Measurements from ENCODE around the gene RIIAD1. TPM values are rescaled to one million over a fixed set of nuclear protein-coding genes. Genes with fewer than 3 reads are reported as not detected.

Gene RIIAD1
- polyA plus RNA-seq, 1 of the 3 experiments (the other 2 are of a cell fraction), result not detected

DNA sequence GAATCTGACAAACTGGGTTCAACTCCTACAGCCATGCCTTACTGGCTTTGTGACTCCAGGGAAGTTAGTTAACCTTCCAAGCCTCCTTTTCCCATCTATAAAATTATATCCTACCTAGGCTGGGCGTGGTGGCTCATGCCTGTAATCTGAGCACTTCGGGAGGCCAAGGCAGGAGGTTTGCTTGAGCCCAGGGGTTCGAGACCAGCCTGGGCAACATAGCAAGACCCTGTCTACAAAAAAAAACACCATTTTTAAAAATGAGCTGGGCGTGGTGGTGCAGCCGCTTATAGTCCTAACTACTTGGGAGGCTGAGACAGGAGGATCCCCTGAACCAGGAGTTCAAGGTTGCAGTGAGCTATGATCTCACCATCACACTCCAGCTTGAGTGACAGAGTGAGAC lies 19.8 kb upstream of the RIIAD1 start:
- Histone ChIP-seq H3K4me1 (ENCODE audit: control insufficient read depth in 1 of 2, insufficient read depth in 2 of 2, low read depth in 1 of 2, low read length in 1 of 2) (no peaks in the 10 kb centered on the region), H3K4me3 (ENCODE audit: low read depth in 2 of 2, low read length in 1 of 2) (no peak overlapping the region), H3F3A (replicated peaks; ENCODE audit: insufficient read depth) (no peaks in the 10 kb centered on the region), H3K79me2 (ENCODE audit: insufficient read depth) (no peaks in the 10 kb centered on the region), H3K27ac (ENCODE audit: low read depth in 2 of 2, low read length in 1 of 2) (no peak overlapping the region), H3K9me3 (no peaks in the 10 kb centered on the region), H3K27me3 (ENCODE audit: insufficient read depth) (no peaks in the 10 kb centered on the region), H2AFZ (ENCODE audit: low read depth) (no peak overlapping the region), H3K9me2 (no peaks in the 10 kb centered on the region), H3K4me2 (no peak overlapping the region), H3K36me3 (replicated peaks in 1 of 2; ENCODE audit: control insufficient read depth in 1 of 2, insufficient read depth in 2 of 2, low read length in 1 of 2) (peaks cover 11 to 41% of the 10 kb centered on the region in 2 experiments), H4K20me1 (ENCODE audit: insufficient read depth) (no peaks in the 10 kb centered on the region), H3K9ac (no peak overlapping the region)
- no peak for DNase-seq
- no peak for TF ChIP-seq EZH2phosphoT487 (IDR thresholded peaks at IDR 0.05; ENCODE audit: borderline replicate concordance, low read depth)
- TF ChIP-seq TEAD4 (IDR thresholded peaks at IDR 0.05; ENCODE audit: borderline replicate concordance, insufficient read depth), result no peak
- no peak for TF ChIP-seq SIN3A (IDR thresholded peaks at IDR 0.05; ENCODE audit: borderline replicate concordance, low read depth, low read length)
- no peak for TF ChIP-seq TCF12 (IDR thresholded peaks at IDR 0.05)
- TF ChIP-seq, protein P1, sequence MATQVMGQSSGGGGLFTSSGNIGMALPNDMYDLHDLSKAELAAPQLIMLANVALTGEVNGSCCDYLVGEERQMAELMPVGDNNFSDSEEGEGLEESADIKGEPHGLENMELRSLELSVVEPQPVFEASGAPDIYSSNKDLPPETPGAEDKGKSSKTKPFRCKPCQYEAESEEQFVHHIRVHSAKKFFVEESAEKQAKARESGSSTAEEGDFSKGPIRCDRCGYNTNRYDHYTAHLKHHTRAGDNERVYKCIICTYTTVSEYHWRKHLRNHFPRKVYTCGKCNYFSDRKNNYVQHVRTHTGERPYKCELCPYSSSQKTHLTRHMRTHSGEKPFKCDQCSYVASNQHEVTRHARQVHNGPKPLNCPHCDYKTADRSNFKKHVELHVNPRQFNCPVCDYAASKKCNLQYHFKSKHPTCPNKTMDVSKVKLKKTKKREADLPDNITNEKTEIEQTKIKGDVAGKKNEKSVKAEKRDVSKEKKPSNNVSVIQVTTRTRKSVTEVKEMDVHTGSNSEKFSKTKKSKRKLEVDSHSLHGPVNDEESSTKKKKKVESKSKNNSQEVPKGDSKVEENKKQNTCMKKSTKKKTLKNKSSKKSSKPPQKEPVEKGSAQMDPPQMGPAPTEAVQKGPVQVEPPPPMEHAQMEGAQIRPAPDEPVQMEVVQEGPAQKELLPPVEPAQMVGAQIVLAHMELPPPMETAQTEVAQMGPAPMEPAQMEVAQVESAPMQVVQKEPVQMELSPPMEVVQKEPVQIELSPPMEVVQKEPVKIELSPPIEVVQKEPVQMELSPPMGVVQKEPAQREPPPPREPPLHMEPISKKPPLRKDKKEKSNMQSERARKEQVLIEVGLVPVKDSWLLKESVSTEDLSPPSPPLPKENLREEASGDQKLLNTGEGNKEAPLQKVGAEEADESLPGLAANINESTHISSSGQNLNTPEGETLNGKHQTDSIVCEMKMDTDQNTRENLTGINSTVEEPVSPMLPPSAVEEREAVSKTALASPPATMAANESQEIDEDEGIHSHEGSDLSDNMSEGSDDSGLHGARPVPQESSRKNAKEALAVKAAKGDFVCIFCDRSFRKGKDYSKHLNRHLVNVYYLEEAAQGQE (IDR thresholded peaks at IDR 0.05; ENCODE audit: low read depth, low read length), result no peak
- TF ChIP-seq, protein P2, sequence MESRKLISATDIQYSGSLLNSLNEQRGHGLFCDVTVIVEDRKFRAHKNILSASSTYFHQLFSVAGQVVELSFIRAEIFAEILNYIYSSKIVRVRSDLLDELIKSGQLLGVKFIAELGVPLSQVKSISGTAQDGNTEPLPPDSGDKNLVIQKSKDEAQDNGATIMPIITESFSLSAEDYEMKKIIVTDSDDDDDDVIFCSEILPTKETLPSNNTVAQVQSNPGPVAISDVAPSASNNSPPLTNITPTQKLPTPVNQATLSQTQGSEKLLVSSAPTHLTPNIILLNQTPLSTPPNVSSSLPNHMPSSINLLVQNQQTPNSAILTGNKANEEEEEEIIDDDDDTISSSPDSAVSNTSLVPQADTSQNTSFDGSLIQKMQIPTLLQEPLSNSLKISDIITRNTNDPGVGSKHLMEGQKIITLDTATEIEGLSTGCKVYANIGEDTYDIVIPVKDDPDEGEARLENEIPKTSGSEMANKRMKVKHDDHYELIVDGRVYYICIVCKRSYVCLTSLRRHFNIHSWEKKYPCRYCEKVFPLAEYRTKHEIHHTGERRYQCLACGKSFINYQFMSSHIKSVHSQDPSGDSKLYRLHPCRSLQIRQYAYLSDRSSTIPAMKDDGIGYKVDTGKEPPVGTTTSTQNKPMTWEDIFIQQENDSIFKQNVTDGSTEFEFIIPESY (IDR thresholded peaks at IDR 0.05; ENCODE audit: borderline replicate concordance, low read depth), result no peak
- no peak for TF ChIP-seq JUND (IDR thresholded peaks at IDR 0.05)
- no peak for TF ChIP-seq POLR2AphosphoS5 (IDR thresholded peaks at IDR 0.05; ENCODE audit: low read depth, low read length)
- TF ChIP-seq ELF1 (IDR thresholded peaks at IDR 0.05), result no peak
- POLR2A ChIA-PET, result no interaction called here
- 95% methylated on average over 5 of the region's 5 CpGs for WGBS (ENCODE audit: low lambda C conversion rate)
- CTCF ChIA-PET, result interaction anchor here (0.7 to 1.3 kb wide), 3 partner anchors 14 to 33 kb away, joined by 3 to 5 read pairs (median 3); no protein-coding TSS in a partner anchor

DNA sequence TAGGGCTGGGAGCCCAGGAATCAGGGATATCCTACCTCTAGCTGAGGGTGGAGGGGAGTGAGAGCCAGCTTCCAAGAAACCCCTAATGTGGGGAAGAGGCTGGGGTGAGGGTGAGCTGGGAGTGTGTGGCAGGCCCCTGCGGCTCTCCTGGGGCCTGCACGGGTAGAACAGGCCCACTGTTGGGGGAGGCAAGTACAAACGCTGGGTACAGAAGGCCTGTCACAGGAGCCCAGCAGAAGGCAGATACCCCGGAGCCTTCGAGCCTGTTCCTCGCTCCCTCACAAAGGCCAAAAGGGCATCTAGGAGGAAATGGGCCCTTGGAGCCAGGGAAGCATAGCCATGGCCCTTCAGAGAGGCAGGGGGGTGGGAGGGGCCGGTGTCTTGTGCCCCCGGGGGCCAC lies 18.4 kb upstream of the RIIAD1 start:
- H3K4me1 ChIP-seq (ENCODE audit: control insufficient read depth in 1 of 2, insufficient read depth in 2 of 2, low read depth in 1 of 2, low read length in 1 of 2), result no peaks in the 10 kb centered on the region
- no peaks in the 10 kb centered on the region for H3K9me2 ChIP-seq
- no peaks in the 10 kb centered on the region for H3K9me3 ChIP-seq
- H3K36me3 ChIP-seq (replicated peaks in 1 of 2; ENCODE audit: control insufficient read depth in 1 of 2, insufficient read depth in 2 of 2, low read length in 1 of 2), result peaks cover 4 to 30% of the 10 kb centered on the region in 2 experiments
- H3K27me3 ChIP-seq (ENCODE audit: insufficient read depth), result no peaks in the 10 kb centered on the region
- H3K79me2 ChIP-seq (ENCODE audit: insufficient read depth), result no peaks in the 10 kb centered on the region
- no peak overlapping the region for H3K9ac ChIP-seq
- no peak overlapping the region for H3K27ac ChIP-seq (ENCODE audit: low read depth in 2 of 2, low read length in 1 of 2)
- no peak overlapping the region for H3K4me2 ChIP-seq
- no peaks in the 10 kb centered on the region for H3F3A ChIP-seq (replicated peaks; ENCODE audit: insufficient read depth)
- ChIA-PET CTCF (no interaction called here), POLR2A (no interaction called here)
- no peaks in the 10 kb centered on the region for H4K20me1 ChIP-seq (ENCODE audit: insufficient read depth)
- 64% methylated on average over 5 of the region's 8 CpGs for WGBS (ENCODE audit: low lambda C conversion rate)
- no peak overlapping the region for H3K4me3 ChIP-seq (ENCODE audit: low read depth in 2 of 2, low read length in 1 of 2)
- H2AFZ ChIP-seq (ENCODE audit: low read depth), result no peak overlapping the region
- TF ChIP-seq TEAD4 (IDR thresholded peaks at IDR 0.05; ENCODE audit: borderline replicate concordance, insufficient read depth) (no peak), MEF2A (IDR thresholded peaks at IDR 0.05; ENCODE audit: borderline replicate concordance, low read depth) (no peak)
- no peak for DNase-seq

All from SK-N-SH (cell line).